Transverse colon (tissue), 4 donors: ENCODE data around the gene PDIA2.

ENCODE experiments used
- EP300 ChIP-seq: sonication (generic); formaldehyde crosslinking; IDR thresholded peaks from one replicate; pipeline ENCODE4 v1.6.1; 2017; ENCODE audit warnings: antibody characterized with exemption, low read depth
- POLR2A ChIP-seq: fragments of 450-650 bp; IDR thresholded peaks from one replicate; pipeline ENCODE4 v1.6.1; 2016; ENCODE audit warnings: antibody characterized with exemption, mild to moderate bottlenecking, moderate library complexity
- POLR2AphosphoS5 ChIP-seq, 3 donors: sonication (generic); formaldehyde crosslinking; IDR thresholded peaks; one replicate each; pipeline ENCODE4 v1.6.1; 2016; ENCODE audit warnings: antibody characterized with exemption in 3 of 3
- TF ChIP-seq, protein P1 (sequence below), 5 experiments: fragments of 200-600 bp in 3 of 5; fragments of 450-650 bp in 2 of 5; sonication (generic) in 3 of 5; IDR thresholded peaks; 1 replicate in 2 of 5; 2 replicates in 3 of 5; pipeline ENCODE4 v1.5.1; 2016 to 2017; ENCODE audit warnings: antibody characterized with exemption in 5 of 5, inconsistent platforms in 3 of 5, mild to moderate bottlenecking in 2 of 5, moderate library complexity in 1 of 5

DNA sequence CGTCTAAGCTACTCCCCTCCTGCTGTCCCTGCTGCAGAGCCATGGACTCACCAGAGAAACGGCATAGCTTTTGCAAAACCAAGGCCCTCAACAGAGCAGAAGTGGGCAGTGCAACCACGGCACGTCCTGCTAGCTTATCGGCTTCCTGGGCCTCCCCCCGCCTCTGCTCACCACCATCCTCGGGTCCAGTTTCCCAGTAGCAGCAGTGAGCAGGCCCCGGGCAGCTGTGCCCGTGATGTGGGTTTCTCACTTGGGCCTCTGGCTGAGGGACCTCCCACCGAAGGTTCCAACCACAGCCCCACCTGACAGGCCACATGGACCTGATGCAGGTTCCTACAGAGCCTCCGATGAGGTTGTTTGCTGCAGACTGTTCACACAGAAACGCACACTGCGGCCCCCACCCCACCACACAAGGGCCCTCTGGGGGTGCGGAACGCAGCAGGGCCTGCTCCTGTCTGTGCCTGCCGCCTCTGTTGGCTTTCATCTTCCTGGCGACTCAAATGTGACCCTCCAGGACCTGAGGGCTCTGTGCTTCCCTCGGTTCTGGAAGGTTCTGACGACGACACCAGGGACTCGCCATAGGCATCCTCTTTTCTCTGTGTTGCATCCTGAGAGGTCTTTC, 24.8 kb downstream of the PDIA2 start:
- TF ChIP-seq, protein P1, sequence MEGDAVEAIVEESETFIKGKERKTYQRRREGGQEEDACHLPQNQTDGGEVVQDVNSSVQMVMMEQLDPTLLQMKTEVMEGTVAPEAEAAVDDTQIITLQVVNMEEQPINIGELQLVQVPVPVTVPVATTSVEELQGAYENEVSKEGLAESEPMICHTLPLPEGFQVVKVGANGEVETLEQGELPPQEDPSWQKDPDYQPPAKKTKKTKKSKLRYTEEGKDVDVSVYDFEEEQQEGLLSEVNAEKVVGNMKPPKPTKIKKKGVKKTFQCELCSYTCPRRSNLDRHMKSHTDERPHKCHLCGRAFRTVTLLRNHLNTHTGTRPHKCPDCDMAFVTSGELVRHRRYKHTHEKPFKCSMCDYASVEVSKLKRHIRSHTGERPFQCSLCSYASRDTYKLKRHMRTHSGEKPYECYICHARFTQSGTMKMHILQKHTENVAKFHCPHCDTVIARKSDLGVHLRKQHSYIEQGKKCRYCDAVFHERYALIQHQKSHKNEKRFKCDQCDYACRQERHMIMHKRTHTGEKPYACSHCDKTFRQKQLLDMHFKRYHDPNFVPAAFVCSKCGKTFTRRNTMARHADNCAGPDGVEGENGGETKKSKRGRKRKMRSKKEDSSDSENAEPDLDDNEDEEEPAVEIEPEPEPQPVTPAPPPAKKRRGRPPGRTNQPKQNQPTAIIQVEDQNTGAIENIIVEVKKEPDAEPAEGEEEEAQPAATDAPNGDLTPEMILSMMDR (IDR thresholded peaks at IDR 0.05) = no peak
- no peak for TF ChIP-seq POLR2A
- TF ChIP-seq EP300 = no peak
- no peak for TF ChIP-seq POLR2AphosphoS5 (IDR thresholded peaks at IDR 0.05)
